GM12873 (cell line): ENCODE data around the gene CDX2.

Experiments used
- TF ChIP-seq, protein P1 (sequence below): IDR thresholded peaks from 2 replicates; pipeline ENCODE4 v1.5.1; 2012; ENCODE audit warnings: low read depth, mild to moderate bottlenecking, moderate library complexity, low read length, control low read depth; ENCODE audit not compliant: insufficient read depth; ENCODE audit errors: missing control alignments

CDX2 gene

GRCh38 chr13:27928805-27929753 lies 40.0 kb downstream of the CDX2 start:
- TF ChIP-seq, protein P1, sequence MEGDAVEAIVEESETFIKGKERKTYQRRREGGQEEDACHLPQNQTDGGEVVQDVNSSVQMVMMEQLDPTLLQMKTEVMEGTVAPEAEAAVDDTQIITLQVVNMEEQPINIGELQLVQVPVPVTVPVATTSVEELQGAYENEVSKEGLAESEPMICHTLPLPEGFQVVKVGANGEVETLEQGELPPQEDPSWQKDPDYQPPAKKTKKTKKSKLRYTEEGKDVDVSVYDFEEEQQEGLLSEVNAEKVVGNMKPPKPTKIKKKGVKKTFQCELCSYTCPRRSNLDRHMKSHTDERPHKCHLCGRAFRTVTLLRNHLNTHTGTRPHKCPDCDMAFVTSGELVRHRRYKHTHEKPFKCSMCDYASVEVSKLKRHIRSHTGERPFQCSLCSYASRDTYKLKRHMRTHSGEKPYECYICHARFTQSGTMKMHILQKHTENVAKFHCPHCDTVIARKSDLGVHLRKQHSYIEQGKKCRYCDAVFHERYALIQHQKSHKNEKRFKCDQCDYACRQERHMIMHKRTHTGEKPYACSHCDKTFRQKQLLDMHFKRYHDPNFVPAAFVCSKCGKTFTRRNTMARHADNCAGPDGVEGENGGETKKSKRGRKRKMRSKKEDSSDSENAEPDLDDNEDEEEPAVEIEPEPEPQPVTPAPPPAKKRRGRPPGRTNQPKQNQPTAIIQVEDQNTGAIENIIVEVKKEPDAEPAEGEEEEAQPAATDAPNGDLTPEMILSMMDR: no peak

DNA sequence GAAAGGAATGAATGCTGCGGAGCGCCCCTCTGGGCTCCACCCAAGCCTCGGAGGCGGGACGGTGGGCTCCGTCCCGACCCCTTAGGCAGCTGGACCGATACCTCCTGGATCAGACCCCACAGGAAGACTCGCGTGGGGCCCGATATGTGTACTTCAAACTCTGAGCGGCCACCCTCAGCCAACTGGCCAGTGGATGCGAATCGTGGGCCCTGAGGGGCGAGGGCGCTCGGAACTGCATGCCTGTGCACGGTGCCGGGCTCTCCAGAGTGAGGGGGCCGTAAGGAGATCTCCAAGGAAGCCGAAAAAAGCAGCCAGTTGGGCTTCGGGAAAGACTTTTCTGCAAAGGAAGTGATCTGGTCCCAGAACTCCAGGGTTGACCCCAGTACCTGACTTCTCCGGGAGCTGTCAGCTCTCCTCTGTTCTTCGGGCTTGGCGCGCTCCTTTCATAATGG lies 40.7 kb downstream of the CDX2 start:
- TF ChIP-seq, protein P1: no peak

DNA sequence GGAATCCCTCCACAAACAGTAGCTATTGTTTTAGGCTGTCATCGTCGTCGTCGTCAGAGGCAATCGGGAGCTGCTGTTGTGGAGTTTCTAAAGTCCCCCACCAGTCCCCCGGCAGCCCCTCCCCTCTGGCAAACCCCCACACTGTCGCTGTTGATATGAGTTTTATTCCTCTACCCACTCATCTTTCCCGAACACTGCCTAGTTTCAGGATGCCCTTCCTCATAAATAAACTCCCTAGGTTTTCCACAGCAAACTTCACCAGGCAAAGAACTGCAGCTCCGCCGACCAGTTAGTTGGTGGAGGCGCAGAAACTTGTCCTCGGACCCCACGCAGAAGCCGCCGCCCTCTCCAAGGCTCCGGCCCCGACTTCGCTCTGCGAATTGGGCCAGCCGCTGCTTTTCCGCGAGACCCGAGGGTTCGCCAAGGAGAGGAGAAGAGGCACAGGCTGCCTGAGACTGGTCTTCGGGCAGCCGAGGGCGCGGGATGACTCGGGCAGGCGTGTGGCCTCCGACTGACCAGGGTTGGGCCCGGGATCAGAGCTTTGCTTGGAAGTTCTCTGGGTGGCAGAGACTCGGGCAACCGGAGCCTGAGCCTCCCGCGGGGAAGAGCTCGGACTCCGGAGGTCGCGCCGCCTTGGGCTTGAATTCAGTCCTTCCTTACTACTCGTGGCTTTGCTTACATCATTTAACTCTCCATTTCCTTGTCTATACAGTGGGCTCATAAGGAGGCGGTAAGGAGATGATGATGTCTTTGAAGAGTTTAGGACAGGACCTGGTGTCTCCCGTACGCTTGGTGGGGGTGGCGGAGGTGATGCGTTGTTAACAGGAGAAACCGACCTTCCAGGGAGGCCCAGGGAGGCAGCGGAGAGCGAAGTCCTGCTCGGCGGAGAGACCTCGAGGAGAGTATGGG lies 41.4 kb downstream of the CDX2 start:
- TF ChIP-seq, protein P1: no peak

- TF ChIP-seq, protein P1: no peak
Observed at GRCh38 chr13:27926644-27927434, 42.3 kb downstream of the CDX2 start.

DNA sequence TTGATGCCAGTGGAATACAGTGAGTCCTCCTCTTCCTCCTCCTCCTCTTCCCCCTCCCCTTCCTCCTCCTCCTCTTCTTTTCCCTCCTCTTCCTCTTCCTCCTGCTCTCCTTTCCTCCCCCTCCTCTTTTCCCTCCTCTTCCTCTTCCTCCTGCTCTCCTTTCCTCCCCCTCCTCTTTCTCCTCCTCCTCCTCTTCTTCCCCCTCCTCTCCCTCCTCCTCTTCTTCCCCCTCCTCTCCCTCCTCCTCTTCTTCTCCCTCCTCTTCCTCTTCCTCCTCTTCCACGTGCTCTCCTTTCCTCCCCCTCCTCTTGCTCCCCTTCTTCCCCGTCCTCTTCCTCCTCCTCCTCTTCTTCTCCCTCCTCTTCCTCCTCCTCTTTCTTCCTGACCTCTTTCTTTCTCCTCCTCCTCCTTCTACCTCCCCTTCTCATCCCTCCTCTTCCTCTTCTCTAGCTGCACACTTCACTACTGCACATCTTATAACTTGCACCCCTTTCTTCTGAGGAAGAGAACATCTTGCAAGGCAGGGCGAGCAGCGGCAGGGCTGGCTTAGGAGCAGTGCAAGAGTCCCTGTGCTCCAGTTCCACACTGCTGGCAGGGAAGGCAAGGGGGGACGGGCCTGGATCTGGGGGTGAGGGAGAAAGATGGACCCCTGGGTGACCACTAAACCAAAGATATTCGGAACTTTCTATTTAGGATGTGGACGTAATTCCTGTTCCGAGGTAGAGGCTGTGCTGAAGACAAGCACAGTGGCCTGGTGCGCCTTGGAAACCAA lies 43.7 kb downstream of the CDX2 start:
- TF ChIP-seq, protein P1: no peak

DNA sequence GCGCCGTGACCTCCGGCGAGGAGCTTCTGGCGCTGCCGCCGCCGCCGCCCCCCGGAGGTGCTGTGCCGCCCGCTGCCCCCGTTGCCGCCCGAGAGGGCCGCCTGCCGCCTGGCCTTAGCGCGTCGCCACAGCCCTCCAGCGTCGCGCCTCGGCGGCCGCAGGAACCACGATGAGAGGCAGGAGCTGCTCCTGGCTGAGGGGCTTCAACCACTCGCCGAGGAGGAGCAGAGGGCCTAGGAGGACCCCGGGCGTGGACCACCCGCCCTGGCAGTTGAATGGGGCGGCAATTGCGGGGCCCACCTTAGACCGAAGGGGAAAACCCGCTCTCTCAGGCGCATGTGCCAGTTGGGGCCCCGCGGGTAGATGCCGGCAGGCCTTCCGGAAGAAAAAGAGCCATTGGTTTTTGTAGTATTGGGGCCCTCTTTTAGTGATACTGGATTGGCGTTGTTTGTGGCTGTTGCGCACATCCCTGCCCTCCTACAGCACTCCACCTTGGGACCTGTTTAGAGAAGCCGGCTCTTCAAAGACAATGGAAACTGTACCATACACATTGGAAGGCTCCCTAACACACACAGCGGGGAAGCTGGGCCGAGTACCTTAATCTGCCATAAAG lies 44.5 kb downstream of the CDX2 start:
- TF ChIP-seq, protein P1: no peak
